Measurements from ENCODE around the gene SPOCK1. TPM values are rescaled to one million over a fixed set of nuclear protein-coding genes. Genes with fewer than 3 reads are reported as not detected.

Gene SPOCK1
- total and polyA plus RNA-seq, 2 donors (not counting 3 experiments of a cell fraction or from before 2014, with no cell fraction given): 144 to 280 TPM

- no TSS peak for BruUV-seq (replicated peaks)
- no peak overlapping the region for H3K4me3 ChIP-seq (replicated peaks in 1 of 3; ENCODE audit: insufficient read depth in 1 of 3, low read depth in 1 of 3, low read length in 3 of 3)
- dilution Hi-C loops (cut with MboI; ENCODE audit: extremely low pct_ligation_motif_present, low sequenced_read_pairs) (no loop called here), intact Hi-C loops (cut with micrococcal nuclease) (no loop called here)
- no peak overlapping the region for H3K27ac ChIP-seq (ENCODE audit: insufficient read depth, low read depth, low read length)
- H3K9me1 ChIP-seq (replicated peaks; ENCODE audit: control insufficient read depth, extremely low read depth, insufficient read depth, low read length): no peaks in the 10 kb centered on the region
- H2AFZ ChIP-seq (ENCODE audit: low read depth, low read length): no peak overlapping the region
- no peaks in the 10 kb centered on the region for H3K36me3 ChIP-seq (ENCODE audit: control insufficient read depth in 2 of 2, extremely low read depth in 1 of 2, insufficient read depth in 2 of 2, low read length in 2 of 2)
- TF ChIP-seq GATA2 (IDR thresholded peaks at IDR 0.05; ENCODE audit: insufficient read depth, insufficient read length, low read depth, low read length) (no peak), POLR2AphosphoS5 (IDR thresholded peaks at IDR 0.05; ENCODE audit: insufficient read depth, low read depth, low read length) (no peak), POLR2A (IDR thresholded peaks at IDR 0.05; ENCODE audit: low read depth, low read length) (no peak), CTCF (IDR thresholded peaks at IDR 0.05; ENCODE audit: extremely low read depth in 1 of 2, insufficient read depth in 1 of 2, low read depth in 1 of 2, low read length in 2 of 2) (no peak), FOS (IDR thresholded peaks at IDR 0.05; ENCODE audit: borderline replicate concordance, insufficient read depth, low read length) (no peak), MAX (IDR thresholded peaks at IDR 0.05; ENCODE audit: insufficient read depth, insufficient read length) (no peak), JUN (IDR thresholded peaks at IDR 0.05; ENCODE audit: borderline replicate concordance, insufficient read depth, insufficient read length, low read depth) (no peak), MYC (IDR thresholded peaks at IDR 0.05; ENCODE audit: low read depth, low read length) (no peak), EZH2 (IDR thresholded peaks at IDR 0.05; ENCODE audit: borderline replicate concordance, low read depth, low read length, severe bottlenecking) (no peak)
- H4K20me1 ChIP-seq (replicated peaks; ENCODE audit: control insufficient read depth, extremely low read depth, insufficient read depth, low read length): no peaks in the 10 kb centered on the region
- H3K9ac ChIP-seq (replicated peaks; ENCODE audit: extremely low read depth, insufficient read depth, low read length): no peak overlapping the region
- peaks cover 20% of the 10 kb centered on the region for H3K4me1 ChIP-seq (ENCODE audit: control insufficient read depth, extremely low read depth, insufficient read depth, low read length)
- FAIRE-seq: no peak
- no peaks in the 10 kb centered on the region for H3K9me3 ChIP-seq (replicated peaks; ENCODE audit: control insufficient read depth, insufficient read depth, low read length)
- no peaks in the 10 kb centered on the region for H3K79me2 ChIP-seq (ENCODE audit: control insufficient read depth, insufficient read depth, low read length)
- CTCF ChIA-PET: interaction anchor here (2.5 kb wide), 1 partner anchor 38 kb away, joined by 7 read pairs; no protein-coding TSS in a partner anchor
- no peak for DNase-seq (ENCODE audit: low read depth, low spot score)
- H3K4me2 ChIP-seq (ENCODE audit: insufficient read depth, low read length): no peak overlapping the region
- POLR2A ChIA-PET: no interaction called here
- no peaks in the 10 kb centered on the region for H3K27me3 ChIP-seq (ENCODE audit: control insufficient read depth in 2 of 2, insufficient read depth in 2 of 2, low read length in 2 of 2)
Measured at GRCh38 chr5:137113161-137113560, 386.0 kb downstream of the SPOCK1 start.

Measured in endothelial cell of umbilical vein (primary cell).